ENCODE results near the gene FXYD4.
A peak's percentile ranks its signal among the peaks of the same experiment; 100 is the strongest.

FXYD4 gene

DNA sequence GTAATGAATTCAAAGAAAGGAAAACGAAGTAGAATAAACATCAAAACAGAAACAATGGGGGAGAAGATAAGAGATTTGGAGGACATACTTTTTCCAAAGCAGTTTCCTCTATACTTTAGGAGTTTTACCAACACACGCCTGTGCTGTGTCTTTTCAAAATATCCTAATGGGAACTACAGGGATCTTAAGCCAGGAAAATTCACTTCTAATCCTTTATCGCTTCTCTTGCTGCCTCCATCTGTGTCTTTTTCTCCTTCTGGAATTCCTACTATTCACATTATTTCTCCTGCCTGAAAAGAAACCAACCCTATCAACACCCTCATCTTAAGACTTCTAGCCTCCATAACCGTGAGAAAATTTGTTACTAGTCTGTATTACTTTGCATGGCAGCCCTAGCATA lies 30.7 kb downstream of the FXYD4 start:
- Histone ChIP-seq H3K9me2 (replicated peaks; ENCODE audit: low read depth, low read length) (no peaks in the 10 kb centered on the region), H3K4me2 (ENCODE audit: low read depth, low read length, poor library complexity, severe bottlenecking) (peak overlapping the region; percentile 91), H3F3A (ENCODE audit: low read depth) (peaks cover 3% of the 10 kb centered on the region; the same call in 1 of the 2 replicates), H3K27me3 (ENCODE audit: insufficient read depth, low read length, poor library complexity, severe bottlenecking) (no peaks in the 10 kb centered on the region), H3K79me2 (ENCODE audit: insufficient read depth, low read length) (peaks cover 100% of the 10 kb centered on the region), H4K20me1 (ENCODE audit: insufficient read depth, low read length, poor library complexity, severe bottlenecking) (peaks cover 96% of the 10 kb centered on the region), H3K4me1 (ENCODE audit: insufficient read depth, low read length, poor library complexity, severe bottlenecking) (peaks cover 82% of the 10 kb centered on the region), H3K9me3 (ENCODE audit: insufficient read depth, low read depth, low read length) (no peaks in the 10 kb centered on the region), H3K36me3 (ENCODE audit: insufficient read depth, low read length) (peaks cover 19% of the 10 kb centered on the region), H3K4me3 (ENCODE audit: low read length, poor library complexity, severe bottlenecking) (peak overlapping the region; percentile 98), H3K9ac (ENCODE audit: low read depth, low read length, poor library complexity, severe bottlenecking) (peak overlapping the region; percentile 94), H2AFZ (ENCODE audit: low read length) (no peak overlapping the region)
- TF ChIP-seq EZH2phosphoT487 (IDR thresholded peaks at IDR 0.05; ENCODE audit: borderline replicate concordance): no peak
- TF ChIP-seq CTCF (conservative IDR thresholded peaks at IDR 0.05; ENCODE audit: low read length): no peak

GRCh38 chr10:43402880-43403452 lies 31.5 kb downstream of the FXYD4 start:
- Histone ChIP-seq H3K9me2 (replicated peaks; ENCODE audit: low read depth, low read length) (no peaks in the 10 kb centered on the region), H3K79me2 (ENCODE audit: insufficient read depth, low read length) (peaks cover 100% of the 10 kb centered on the region), H3K4me2 (ENCODE audit: low read depth, low read length, poor library complexity, severe bottlenecking) (peak overlapping the region; percentile 91), H3K27me3 (ENCODE audit: insufficient read depth, low read length, poor library complexity, severe bottlenecking) (no peaks in the 10 kb centered on the region), H3F3A (ENCODE audit: low read depth) (peaks cover 6% of the 10 kb centered on the region; the same call in 1 of the 2 replicates), H3K4me1 (ENCODE audit: insufficient read depth, low read length, poor library complexity, severe bottlenecking) (peaks cover 75% of the 10 kb centered on the region), H3K36me3 (ENCODE audit: insufficient read depth, low read length) (peaks cover 19% of the 10 kb centered on the region), H3K9me3 (ENCODE audit: insufficient read depth, low read depth, low read length) (no peaks in the 10 kb centered on the region), H4K20me1 (ENCODE audit: insufficient read depth, low read length, poor library complexity, severe bottlenecking) (peaks cover 95% of the 10 kb centered on the region), H3K4me3 (ENCODE audit: low read length, poor library complexity, severe bottlenecking) (peak overlapping the region; percentile 98), H2AFZ (ENCODE audit: low read length) (no peak overlapping the region), H3K9ac (ENCODE audit: low read depth, low read length, poor library complexity, severe bottlenecking) (peak overlapping the region; percentile 94)
- no peak for TF ChIP-seq EZH2phosphoT487 (IDR thresholded peaks at IDR 0.05; ENCODE audit: borderline replicate concordance)
- TF ChIP-seq CTCF (conservative IDR thresholded peaks at IDR 0.05; ENCODE audit: low read length): no peak

GRCh38 chr10:43403911-43404703 lies 32.7 kb downstream of the FXYD4 start:
- no peak overlapping the region for H2AFZ ChIP-seq (ENCODE audit: low read length)
- peaks cover 15% of the 10 kb centered on the region for H3K36me3 ChIP-seq (ENCODE audit: insufficient read depth, low read length)
- H3K27me3 ChIP-seq (ENCODE audit: insufficient read depth, low read length, poor library complexity, severe bottlenecking): peaks cover 3% of the 10 kb centered on the region
- H3K4me3 ChIP-seq (ENCODE audit: low read length, poor library complexity, severe bottlenecking): peak overlapping the region; percentile 98
- H4K20me1 ChIP-seq (ENCODE audit: insufficient read depth, low read length, poor library complexity, severe bottlenecking): peaks cover 91% of the 10 kb centered on the region
- H3K9me3 ChIP-seq (ENCODE audit: insufficient read depth, low read depth, low read length): no peaks in the 10 kb centered on the region
- peaks cover 97% of the 10 kb centered on the region for H3K79me2 ChIP-seq (ENCODE audit: insufficient read depth, low read length)
- peaks cover 3% of the 10 kb centered on the region; the same call in 1 of the 2 replicates for H3F3A ChIP-seq (ENCODE audit: low read depth)
- H3K4me1 ChIP-seq (ENCODE audit: insufficient read depth, low read length, poor library complexity, severe bottlenecking): peaks cover 63% of the 10 kb centered on the region
- H3K9me2 ChIP-seq (replicated peaks; ENCODE audit: low read depth, low read length): no peaks in the 10 kb centered on the region
- no peak for TF ChIP-seq EZH2phosphoT487 (IDR thresholded peaks at IDR 0.05; ENCODE audit: borderline replicate concordance)
- no peak for TF ChIP-seq CTCF (conservative IDR thresholded peaks at IDR 0.05; ENCODE audit: low read length)
- H3K4me2 ChIP-seq (ENCODE audit: low read depth, low read length, poor library complexity, severe bottlenecking): peak overlapping the region; percentile 91
- H3K9ac ChIP-seq (ENCODE audit: low read depth, low read length, poor library complexity, severe bottlenecking): peak overlapping the region; percentile 94
